GM23248 (cell line): ENCODE results near the gene PPIG.

Experiments
- EZH2 ChIP-seq: fragments of 200-600 bp; sonication (generic); IDR thresholded peaks from 2 replicates; pipeline ENCODE4 v1.6.1; 2018; ENCODE audit warnings: antibody characterized with exemption, mild to moderate bottlenecking; ENCODE audit not compliant: insufficient read depth, poor library complexity, severe bottlenecking
- EZH2phosphoT487 ChIP-seq: fragments of 200-600 bp; sonication (generic); IDR thresholded peaks from 2 replicates; pipeline ENCODE4 v1.6.1; 2018; ENCODE audit warnings: antibody characterized with exemption, moderate library complexity, mild to moderate bottlenecking, low read depth; ENCODE audit not compliant: insufficient read depth

DNA sequence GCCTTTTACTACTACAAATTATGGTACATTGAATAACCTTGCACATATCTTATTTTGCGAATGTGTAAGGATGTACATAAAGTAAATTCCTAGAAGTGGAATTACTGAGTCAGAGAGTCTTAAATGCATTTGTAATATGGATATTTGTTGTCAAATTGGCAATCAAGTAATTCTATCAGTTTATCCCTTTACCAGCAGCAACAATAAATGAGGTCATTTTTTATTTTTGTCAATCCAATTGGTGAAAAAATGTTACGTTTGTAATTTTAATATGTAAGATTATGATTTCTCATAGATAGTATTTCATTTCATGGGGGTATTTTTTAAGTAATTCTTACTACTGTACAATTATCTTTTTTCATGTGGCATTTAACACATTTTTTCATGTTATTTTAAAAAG, 14.8 kb downstream of the PPIG start:
- TF ChIP-seq EZH2: no peak
- no peak for TF ChIP-seq EZH2phosphoT487
